COR-L47 (cell line): Measurements from ENCODE around the gene NKD2.

Experiments used
- DNase-seq: peaks from one replicate; lab custom pipeline; 2025; lab: John Stamatoyannopoulos, UW

Gene NKD2

DNA sequence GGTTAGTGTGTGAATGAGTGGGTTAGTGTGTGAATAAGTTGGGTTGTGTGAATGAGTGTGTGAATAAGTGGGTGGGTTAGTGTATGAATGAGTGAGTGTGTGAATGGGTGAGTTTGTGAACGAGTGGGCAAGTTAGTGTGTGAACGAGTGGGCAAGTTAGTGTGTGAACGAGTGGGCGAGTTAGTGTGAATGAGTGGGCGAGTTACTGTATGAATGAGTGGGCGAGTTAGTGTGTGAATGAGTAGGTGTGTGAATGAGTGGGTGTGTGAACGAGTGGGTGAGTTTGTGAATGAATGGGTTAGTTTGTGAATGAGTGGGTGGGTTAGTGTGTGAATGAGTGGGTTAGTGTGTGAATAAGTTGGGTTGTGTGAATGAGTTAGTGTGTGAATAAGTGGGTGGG, 34.7 kb downstream of the NKD2 start:
- DNase-seq = no peak

DNA sequence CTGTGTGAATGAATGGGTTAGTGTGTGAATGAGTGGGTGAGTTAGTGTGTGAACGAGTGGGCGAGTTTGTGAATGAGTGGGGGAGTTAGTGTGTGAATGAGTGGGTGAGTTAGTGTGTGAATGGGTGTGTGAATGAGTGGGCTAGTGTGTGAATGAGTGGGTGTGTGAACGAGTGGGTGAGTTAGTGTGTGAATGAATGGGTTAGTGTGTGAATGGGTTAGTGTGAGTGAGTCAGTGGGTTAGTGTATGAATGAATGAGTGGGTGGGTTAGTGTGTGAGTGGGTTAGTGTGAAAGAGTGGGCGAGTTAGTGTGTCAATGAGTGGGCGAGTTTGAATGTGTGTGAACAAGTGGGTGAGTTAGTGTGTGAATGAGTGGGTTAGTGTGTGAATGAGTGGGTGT, 35.5 kb downstream of the NKD2 start:
- DNase-seq = no peak

DNA sequence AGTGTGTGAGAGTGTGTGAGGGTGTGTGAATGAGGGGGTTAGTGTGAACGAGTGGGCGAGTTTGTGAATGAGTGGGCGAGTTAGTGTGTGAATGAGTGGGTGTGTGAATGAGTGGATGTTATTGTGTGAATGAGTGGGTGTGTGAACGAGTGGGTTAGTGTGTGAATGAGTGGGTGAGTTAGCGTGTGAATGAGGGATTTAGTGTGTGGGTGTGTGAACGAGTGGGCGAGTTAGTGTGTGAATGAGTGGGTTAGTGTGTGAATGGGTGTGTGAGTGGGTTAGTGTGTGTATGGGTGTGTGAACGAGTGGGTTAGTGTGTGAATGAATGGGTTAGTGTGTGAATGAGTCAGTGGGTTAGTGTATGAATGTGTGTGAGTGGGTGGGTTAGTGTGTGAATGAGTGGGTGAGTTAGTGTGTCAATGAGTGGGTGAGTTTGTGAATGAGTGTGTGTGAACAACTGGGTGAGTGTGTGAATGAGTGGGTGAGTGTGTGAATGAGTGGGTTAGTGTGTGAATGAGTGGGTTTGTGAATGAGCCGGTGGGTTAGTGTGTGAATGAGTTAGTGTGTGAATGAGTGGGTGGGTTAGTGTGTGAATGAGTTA, 37.5 kb downstream of the NKD2 start:
- DNase-seq = no peak

DNA sequence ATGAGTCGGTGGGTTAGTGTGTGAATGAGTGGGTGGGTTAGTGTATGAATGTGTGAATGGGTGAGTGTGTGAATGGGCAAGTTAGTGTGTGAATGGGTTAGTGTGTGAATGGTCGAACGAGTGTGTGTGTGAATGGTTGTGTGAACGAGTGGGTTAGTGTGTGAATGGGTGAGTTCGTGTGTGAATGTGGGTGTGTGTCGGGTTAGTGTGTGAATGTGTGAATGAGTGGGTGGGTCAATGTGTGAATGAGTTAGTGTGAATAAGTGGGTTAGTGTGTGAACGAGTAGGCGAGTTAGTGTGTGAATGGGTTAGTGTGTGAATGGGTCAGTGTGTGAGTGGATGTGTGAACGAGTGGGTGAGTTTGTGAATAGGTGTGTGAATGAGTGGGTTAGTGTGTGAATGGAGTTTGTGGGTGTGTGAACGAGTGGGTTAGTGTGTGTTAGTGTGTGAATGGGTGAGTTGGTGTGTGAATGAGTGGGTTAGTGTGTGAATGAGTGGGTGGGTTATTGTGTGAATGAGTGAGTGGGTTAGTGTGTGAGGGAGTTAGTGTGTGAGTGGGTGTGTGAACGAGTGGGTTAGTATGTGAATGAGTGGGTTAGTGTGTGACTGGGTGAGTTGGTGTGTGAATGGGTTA, 38.8 kb downstream of the NKD2 start:
- no peak for DNase-seq

DNA sequence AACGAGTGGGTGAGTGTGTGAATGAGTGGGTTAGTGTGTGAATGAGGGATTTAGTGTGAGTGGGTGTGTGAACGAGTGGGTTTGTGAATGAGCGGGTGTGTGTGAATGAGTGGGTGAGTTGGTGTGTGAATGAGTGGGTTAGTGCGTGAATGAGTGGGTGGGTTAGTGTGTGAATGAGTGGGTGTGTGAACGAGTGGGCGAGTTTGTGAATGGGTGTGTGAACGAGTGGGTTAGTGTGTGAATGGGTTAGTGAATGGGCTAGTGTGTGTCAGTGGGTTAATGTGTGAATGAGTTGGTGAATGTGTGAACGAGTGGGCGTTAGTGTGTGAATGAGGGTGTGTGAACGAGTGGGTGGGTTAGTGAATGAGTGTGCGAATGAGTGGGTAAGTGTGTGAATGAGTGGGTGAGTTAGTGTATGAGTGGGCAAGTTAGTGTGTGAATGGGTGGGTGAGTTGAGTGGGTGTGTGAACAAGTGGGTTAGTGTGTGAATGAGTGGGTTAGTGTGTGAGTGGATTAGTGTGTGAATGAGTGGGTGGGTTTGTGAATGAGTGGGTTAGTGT, 39.6 kb downstream of the NKD2 start:
- DNase-seq = no peak

DNA sequence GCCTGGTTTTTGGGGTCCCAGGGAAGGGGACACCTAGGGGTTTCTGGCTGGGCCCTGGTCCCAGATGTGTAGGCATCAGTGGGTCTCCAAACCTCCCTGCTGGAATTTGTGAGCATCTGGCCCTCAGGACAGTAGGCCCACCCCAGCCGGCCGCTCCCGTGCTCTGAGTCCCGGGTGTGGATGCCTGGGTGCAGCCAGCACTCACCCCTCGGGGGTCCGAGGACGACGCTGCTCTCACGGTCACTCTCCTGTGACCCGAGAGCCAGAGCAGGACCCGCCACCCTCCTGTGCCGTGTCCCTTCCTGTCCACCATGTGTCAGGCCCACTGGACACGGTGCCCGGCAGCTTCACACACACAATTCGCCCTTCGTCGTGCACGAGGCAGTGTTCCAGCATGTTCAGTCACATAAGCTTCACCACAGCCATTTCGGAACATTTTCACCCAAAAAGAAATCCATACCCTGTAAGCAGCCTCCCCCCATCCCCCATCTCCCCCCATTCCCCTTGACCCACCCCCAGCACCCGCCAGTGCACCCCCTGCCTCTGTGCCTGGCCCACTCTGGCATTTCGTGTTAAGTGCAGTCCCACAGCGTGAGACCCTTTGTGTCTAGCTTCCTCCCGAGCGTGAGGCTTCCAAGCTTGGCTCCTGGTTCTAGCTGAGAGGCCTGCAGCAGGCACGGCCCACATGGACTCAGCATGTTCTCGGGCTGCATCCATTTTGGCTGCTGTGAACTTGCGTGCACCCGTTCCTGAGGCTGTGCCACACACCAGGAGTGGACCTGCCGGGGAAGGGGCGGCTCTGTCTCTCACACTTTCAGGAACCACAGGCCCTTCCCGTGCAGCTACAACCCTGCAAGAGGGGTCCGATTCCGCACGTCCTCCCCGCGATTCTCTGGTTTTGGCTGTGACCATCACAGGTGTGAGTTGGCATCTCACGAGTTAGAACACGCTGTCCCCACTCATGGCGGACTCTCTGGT, 40.5 kb downstream of the NKD2 start:
- no peak for DNase-seq

DNA sequence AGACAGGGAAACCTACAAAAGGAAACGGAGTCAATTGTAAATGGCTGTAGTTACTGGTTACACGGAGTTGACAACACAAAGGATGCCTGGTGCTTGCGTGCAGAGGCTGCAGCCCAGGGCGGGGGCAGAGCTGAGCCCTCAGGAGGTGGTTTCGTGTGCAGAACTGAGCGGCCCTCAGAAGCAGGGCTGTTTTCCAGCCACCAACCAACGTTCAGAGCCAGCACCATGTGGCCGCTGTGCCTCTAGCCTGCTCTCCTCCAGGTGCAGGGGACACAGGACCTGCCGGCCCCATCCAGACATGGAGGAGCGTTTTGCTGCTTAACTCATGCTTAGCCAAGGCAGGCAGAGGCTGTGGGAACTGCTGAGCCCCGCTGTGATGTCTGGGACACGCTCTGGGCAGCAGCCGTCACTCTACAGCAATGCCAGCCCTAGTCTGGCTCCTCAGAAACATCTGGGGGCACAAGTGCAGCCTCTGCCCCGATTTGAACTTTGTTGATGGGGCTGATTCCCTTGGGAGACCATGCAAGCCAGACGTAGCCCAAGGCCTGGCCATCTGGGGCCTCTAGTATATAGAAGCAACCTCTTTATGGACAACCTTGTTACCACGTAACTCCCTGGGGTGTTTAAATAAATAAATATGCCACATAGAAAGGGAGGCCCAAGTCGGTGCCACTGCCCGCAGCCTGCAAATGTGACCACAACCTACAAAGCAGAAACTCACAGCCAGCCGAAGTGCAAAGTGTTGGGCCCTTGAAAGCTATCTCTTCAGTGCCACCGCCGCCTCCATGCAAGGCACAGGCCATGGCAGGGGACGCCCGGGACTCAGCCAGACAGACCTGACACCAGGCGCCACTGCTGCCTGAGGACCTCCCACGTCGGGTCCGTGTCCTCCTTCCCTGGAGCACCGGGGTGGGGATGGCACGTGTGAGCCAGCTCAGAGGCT, 42.1 kb downstream of the NKD2 start:
- no peak for DNase-seq

DNA sequence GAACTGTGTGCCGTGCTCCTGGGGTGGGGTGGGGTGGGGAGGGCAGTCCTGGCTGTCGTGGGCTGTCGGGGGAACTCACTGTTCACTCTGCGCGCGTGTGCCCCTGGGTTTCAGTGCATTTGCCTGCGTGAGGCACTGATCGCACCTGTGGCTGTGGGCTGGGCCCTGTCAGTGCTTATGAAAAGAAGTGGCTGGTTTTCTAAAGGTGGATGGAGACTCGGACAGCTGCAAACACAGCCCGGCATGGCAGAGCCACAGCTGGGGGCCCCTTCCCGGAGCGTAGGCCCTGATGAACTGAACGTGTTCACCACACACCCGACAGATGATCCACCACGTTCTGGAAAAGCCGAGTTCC, 42.7 kb downstream of the NKD2 start:
- no peak for DNase-seq

DNA sequence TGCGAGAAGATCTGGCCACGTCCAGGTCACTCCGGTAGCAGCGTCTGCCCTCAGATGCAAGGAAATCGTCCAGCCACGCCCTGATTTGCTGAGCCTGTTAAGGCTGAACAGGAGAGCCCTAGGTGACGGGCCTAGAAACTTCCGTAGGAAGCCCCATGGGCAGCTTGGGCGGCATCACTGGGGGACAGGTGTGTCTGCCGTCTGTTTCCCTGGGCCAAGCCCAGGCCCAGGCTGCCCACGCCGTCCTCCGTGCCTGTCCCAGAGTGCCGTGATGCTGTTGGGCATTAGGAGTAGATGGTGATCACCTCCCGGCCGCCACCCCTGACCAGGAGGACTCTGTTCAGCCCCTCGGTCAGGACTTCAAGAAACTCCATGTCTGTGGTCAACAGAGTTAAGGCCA, 43.5 kb downstream of the NKD2 start:
- DNase-seq = no peak

DNA sequence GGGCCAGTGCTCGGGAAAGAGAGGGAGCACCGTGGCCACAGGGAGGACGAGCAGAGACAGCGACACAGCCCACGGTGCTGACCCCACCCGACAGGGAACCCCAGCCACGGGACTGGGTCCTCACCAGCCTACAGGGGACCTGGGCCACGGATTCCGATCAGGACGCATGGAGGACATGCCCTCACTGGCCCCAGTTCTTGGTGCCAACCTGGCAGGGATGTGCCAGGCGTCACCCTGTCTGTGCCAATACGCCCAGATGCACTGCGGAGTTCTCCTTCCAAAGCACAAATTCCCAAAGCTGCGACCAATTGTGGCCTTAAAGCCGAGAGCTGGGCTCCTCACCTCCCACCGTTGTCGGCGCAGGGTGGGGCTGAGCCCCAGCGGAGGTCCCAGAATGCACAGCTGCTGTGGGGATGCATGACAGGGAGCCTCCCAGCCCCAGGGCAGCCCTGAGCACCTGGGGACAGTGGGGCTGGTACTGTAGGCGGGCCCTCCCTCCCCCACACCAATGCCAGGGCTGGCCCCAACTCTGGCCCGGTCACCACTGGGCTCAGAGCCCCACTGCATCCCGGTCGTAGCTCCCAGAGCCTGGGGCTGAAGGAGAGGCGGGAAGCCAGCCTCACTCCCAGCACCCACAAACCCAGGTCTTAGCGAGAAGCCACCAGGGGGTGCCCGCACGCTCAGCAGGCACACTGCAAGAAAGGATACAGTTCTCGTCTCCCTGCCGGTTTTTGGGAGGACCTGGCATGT, 44.2 kb downstream of the NKD2 start:
- DNase-seq = no peak

DNA sequence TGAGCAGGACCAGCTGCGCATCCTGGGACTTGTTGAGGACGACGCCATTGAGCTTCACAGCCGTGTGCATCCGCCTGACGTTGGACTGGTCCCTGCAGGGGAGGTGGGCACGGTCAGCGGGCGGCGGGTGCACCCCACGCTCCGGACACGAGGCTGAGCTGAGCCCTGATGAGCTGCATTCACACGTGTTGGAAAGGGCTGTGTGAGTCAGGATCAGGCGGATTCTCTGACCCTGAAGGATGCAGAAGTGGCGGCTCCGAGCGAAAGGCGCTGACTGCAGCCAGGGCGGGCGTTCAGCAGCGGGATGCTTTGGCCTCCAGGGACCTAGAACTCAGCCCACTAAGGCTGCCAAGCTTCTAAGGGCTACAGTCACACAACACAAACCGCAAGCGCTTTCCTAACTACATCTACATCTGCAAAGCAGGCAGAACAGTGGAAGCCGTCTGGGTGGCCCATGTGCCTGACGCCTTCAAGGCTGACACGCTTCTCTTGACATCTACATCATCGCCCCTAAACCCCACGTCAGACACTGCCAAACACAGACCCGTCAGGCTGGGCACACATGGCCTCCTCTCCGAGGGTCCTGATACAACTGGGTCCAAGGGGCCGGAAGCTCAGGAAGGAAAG, 44.9 kb downstream of the NKD2 start:
- DNase-seq = no peak

DNA sequence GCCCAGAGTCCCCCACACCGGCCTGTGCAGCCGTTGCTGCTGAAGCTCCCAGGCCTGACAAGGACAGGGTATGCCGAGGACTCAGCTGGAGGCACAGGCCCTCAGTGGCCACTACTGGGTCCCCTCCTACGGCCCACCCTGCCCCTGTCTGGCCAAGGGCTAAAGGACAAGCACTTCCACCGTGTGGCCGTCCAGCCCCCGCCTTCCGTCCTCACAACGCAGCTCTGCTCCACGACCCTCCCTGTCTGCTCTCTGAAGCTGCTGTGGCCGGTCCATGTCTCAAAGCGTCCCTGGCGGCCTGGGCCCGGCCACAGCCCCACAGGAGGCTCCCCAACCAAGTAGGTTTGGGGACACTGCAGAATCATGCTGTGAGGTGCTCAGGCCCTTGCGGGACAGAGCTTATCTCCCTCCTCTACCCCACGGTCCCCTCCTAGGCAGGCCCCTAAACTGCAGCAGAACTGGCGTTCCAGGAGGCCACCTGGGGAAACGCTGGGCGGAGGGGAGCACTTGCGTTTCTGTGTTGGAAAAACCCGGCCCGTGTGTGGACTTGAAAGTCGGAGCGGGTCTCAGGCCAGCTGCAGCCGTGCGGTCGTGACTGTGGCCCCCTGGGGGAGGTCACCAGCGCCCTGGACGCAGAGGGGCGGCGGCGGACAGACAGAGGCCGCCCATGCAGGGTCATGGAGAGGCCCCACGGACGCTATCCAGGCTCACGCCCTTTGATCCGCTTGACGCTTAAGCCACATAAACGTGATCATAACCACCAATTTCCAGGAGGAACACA, 45.6 kb downstream of the NKD2 start:
- DNase-seq = no peak

DNA sequence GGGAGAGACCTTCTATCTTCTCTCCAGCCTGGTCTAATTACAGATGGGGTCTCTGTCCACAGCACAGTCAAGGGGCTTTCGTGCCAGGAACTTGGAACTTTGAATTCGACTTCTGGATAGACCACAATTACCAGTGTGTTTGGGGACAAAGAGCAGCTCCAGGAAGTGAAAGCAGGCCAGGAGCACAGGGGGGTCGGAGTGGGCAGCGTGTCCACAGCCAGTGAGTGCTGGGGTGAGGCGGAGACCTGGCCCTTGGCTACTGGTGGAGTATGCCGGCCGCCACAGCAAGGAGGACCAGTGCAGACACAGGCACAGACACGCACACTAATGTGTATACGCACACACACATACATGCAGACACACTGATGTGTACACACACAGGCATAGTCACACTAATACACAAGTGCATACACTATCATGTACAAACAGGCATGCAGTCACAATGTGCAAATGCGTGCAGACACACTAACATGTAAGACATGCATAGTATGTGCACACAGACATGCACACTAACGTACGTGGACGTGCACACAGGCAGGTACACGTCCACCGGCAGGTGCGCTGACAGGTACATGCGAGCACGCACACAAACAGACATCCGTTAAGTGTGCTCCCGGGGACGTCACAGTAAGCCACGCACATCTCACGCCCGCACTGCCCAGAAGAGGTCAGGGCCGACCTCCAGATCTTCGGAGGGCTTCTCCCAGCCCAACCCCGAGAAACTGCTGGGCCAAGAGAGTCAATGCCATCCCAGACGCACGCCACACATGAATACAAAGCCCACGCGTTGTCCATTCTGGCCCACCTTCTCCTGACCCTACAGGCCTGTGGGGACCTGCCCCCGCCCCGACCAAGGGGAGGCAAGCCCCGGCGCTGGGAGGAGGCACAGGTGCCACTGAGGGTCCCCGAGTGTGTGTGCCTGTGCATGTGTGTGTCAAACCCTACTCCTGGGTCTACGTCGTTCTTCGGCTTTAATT, 46.5 kb downstream of the NKD2 start:
- no peak for DNase-seq

DNA sequence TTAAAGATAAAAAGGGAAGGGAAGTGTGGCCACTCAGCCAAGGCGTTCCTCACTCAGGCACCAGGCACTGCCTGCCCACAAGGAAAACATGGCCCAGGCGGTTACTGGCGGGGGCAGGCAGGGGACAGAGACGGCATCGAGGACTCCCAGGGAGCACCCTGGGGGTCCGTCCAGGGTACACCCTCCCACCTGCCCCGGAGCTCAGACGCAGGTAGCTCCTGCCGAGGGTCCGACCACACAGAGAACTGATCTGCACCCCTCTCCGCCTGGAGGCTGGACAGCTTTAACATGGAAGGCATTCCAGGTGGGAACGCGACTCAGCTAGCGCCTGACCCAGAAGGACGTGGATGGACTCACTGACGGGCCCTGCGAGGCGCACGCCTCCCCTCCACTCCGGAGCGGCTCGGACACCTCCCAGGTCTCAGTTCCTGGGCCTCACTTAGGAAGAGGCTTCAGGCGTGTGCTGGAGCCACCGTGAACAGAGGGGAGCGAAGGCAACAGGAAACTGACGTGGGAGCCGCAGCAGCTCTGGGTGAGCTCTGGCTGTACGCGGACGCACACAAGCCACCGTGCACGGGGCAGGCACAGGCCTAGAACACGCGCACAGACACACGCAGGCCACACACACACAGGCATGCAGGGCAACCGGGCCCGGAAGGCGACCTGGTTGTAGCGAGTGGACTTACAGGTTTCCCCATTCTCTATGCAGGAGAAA, 47.5 kb downstream of the NKD2 start:
- no peak for DNase-seq

DNA sequence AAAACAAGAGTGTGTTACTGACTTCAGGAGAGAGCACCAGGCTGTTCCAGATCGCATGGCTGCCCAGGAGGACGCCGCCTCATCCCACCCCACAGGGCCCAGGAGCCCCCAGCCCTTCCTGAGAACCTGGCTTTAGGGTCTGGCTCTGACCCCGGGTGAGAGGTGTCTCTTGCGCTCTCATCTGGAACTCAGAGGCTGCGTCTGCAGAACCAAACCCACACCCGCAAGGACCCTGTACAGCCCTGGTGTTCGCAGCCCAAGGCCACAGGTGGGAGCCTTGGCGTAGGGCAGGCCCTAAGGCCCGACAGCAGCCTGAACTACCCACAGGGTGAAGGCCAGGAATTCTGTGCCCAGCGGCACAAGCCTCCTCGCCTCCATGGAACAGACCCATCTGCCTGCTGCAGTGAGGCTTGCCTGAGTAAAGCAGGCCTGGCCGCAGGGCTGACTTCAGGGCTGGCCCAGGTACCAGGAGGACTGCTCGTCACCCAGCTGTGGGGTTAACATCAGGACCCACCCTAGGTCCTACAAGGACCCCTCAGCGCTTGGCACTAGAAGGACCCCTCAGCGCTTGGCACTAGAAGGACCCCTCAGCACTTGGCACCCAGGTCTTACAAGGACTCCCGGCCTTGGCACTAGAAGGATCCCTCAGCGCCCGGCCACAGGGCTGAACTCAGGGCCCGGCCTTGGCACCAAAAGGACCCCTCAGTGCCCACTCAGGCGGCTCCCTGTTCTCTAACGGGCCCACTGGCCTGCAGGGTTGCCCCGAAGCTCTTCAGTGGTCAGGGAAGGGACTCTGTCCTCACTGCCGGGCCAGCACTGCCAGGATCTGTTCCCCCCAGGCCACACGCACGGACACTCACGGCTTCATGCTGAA, 48.2 kb downstream of the NKD2 start:
- no peak for DNase-seq

DNA sequence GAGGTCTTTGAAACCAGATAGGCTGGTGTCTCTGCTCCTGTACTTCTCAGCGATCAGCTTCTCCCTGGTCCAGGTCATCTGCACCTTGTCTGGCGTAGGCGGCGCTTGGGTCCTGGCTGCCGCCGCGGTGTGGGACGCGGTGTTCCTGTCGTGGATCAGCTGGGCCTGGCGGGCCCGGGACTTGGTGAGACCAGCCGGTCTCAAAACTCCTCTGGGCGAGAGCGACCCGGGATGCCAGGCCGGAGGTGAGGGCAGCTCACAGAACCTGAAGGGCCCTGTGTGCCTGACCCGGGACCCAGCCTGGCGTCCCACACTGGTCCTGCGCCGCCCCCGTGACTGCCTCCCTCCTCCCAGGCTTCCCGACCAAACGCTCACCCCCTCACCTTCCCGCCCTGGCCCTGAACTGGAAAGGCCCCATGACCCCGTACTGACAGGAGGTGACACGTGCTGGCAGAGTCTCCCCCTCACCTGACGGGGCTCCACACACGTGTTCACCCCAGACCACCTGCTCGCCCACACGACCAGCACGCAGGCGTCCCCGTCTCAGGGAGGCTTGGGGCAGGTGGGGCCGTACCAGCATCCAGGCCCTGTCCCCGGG, 49.0 kb downstream of the NKD2 start:
- no peak for DNase-seq
